ENCODE results near the gene MAP2K1. TPM values are rescaled to one million over a fixed set of nuclear protein-coding genes. Genes with fewer than 3 reads are reported as not detected.
"Not testable (repeated sequence)": the region's sequence is repeated elsewhere in the genome, so short reads cannot be mapped to it uniquely, and the experiment has no call there.

Gene MAP2K1
- total RNA-seq, 2 experiments from 2014 or later: 33.8 to 34.7 TPM

DNA sequence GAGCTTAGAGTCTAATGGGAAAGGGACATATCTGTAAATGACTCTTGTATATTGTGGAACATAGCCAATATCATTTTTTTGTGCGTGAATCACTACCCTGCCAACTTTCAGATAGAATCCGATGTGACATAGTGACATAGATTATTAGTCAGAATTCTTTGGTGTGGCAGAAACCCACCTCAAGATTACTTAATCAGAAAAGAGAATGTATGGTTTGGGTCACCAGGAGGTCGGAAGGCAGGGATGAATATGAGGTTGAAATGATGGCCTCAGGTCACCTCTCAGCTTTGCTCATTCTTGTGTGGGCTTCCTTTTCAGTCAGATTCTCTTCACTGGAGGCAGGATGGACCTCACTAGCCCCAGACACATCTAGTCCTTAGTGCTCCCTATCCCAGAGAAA, 69.5 kb downstream of the MAP2K1 start:
- no peak for TF ChIP-seq CTCF (IDR thresholded peaks at IDR 0.05)
- intact Hi-C loops (cut with DNase I, micrococcal nuclease): no loop called here
- no peaks in the 10 kb centered on the region for H3K4me1 ChIP-seq (ENCODE audit: insufficient read depth, low read length)
- CTCF ChIA-PET: interaction anchor here (1.8 kb wide), 1 partner anchor 70 kb away, joined by 5 read pairs; no protein-coding TSS in a partner anchor
- no peak for ATAC-seq (ENCODE audit: poor library complexity)
- H3K36me3 Mint-ChIP-seq (ENCODE audit: low read depth): peaks cover 52% of the 10 kb centered on the region
- POLR2A ChIA-PET: no interaction called here
- H3K27ac ChIP-seq (ENCODE audit: low read depth in 1 of 2, low read length in 2 of 2): no peak overlapping the region
- no peak overlapping the region for H3K27ac Mint-ChIP-seq
- no peak overlapping the region for H3K4me3 ChIP-seq (ENCODE audit: low read length)
- H3K27me3 ChIP-seq (ENCODE audit: control insufficient read depth in 1 of 2, insufficient read depth in 2 of 2, low read length in 2 of 2): no peaks in the 10 kb centered on the region
- H3K36me3 ChIP-seq (ENCODE audit: insufficient read depth, low read length): peaks cover 22% of the 10 kb centered on the region
- no peaks in the 10 kb centered on the region for H3K27me3 Mint-ChIP-seq
- no peak for DNase-seq
- H3K9me3 ChIP-seq (ENCODE audit: control insufficient read depth in 1 of 2, insufficient read depth in 1 of 2, low read length in 2 of 2): no peaks in the 10 kb centered on the region
- no peaks in the 10 kb centered on the region for H3K9me3 Mint-ChIP-seq
- no peak overlapping the region for H3K4me3 Mint-ChIP-seq
- peaks cover 17% of the 10 kb centered on the region for H3K4me1 Mint-ChIP-seq (ENCODE audit: low read depth)

- H3K27ac Mint-ChIP-seq: peak overlapping the region; percentile 45
Observed at GRCh38 chr15:66459818-66460615, 73.3 kb downstream of the MAP2K1 start.

DNA sequence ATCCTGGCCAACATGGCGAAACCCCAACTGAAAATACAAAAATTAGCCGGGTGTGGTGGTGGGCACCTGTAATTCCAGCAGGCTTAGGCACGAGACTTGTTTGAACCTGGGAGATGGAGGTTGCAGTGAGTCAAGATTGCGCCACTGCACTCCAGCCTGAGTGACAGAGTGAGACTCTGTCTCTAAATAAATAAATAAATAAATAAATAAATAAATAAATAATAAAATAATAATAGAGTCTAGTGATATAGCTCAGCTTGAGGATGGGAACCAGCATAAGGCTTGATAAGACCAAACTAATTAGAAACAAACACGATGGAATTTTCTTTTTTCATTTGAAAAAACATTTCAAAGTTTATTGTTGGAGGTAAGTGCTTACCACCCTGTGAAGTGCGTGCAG, 74.6 kb downstream of the MAP2K1 start:
- not testable (repeated sequence) for H3K4me3 Mint-ChIP-seq; ATAC-seq (ENCODE audit: poor library complexity); DNase-seq; H3K4me3 ChIP-seq (ENCODE audit: low read length); H3K27me3 Mint-ChIP-seq; H3K27me3 ChIP-seq (ENCODE audit: control insufficient read depth in 1 of 2, insufficient read depth in 2 of 2, low read length in 2 of 2); H3K27ac ChIP-seq (ENCODE audit: low read depth in 1 of 2, low read length in 2 of 2); H3K4me1 ChIP-seq (ENCODE audit: insufficient read depth, low read length); H3K9me3 ChIP-seq (ENCODE audit: control insufficient read depth in 1 of 2, insufficient read depth in 1 of 2, low read length in 2 of 2); H3K27ac Mint-ChIP-seq; H3K9me3 Mint-ChIP-seq; H3K36me3 ChIP-seq (ENCODE audit: insufficient read depth, low read length)
- Mint-ChIP-seq H3K4me1 (ENCODE audit: low read depth) (peaks cover 22% of the 10 kb centered on the region), H3K36me3 (ENCODE audit: low read depth) (peaks cover 58% of the 10 kb centered on the region)
- ChIA-PET CTCF (interaction anchor here (0.9 to 1.0 kb wide), 2 partner anchors 37 to 75 kb away, joined by 4 read pairs; partner anchors contain the start of gene MAP2K1), POLR2A (interaction anchor here (0.6 kb wide), 1 partner anchor 774 kb away, joined by 4 read pairs; no protein-coding TSS in a partner anchor)
- intact Hi-C loops (cut with DNase I, micrococcal nuclease): loop anchor here in 1 of 2 experiments (5.0 kb wide), 1 partner anchor 44 kb away; no protein-coding TSS in a partner anchor

More at GRCh38 chr15:66459818-66460615, 73.3 kb downstream of the MAP2K1 start:
- no peak for DNase-seq
- Histone ChIP-seq H3K27ac (ENCODE audit: low read depth in 1 of 2, low read length in 2 of 2) (no peak overlapping the region), H3K27me3 (ENCODE audit: control insufficient read depth in 1 of 2, insufficient read depth in 2 of 2, low read length in 2 of 2) (no peaks in the 10 kb centered on the region), H3K36me3 (ENCODE audit: insufficient read depth, low read length) (peaks cover 8% of the 10 kb centered on the region), H3K4me1 (ENCODE audit: insufficient read depth, low read length) (no peaks in the 10 kb centered on the region), H3K9me3 (ENCODE audit: control insufficient read depth in 1 of 2, insufficient read depth in 1 of 2, low read length in 2 of 2) (no peaks in the 10 kb centered on the region), H3K4me3 (ENCODE audit: low read length) (no peak overlapping the region)
- no peak for ATAC-seq (ENCODE audit: poor library complexity)
- intact Hi-C loops (cut with DNase I, micrococcal nuclease): loop anchor here in 1 of 2 experiments (5.0 kb wide), 1 partner anchor 43 kb away; no protein-coding TSS in a partner anchor
- Mint-ChIP-seq H3K9me3 (no peaks in the 10 kb centered on the region), H3K4me3 (no peak overlapping the region), H3K4me1 (ENCODE audit: low read depth) (peaks cover 22% of the 10 kb centered on the region), H3K27me3 (no peaks in the 10 kb centered on the region), H3K36me3 (ENCODE audit: low read depth) (peaks cover 60% of the 10 kb centered on the region)
- ChIA-PET POLR2A (interaction anchor here (0.6 kb wide), 1 partner anchor 1843 kb away, joined by 3 read pairs; no protein-coding TSS in a partner anchor), CTCF (interaction anchor here (0.7 to 1.3 kb wide), 3 partner anchors 35 to 57 kb away, joined by 3 read pairs; no protein-coding TSS in a partner anchor)
- no peak for TF ChIP-seq CTCF (IDR thresholded peaks at IDR 0.05)

Measured in CD4-positive, alpha-beta T cell (primary cell).